ENCODE data around the gene ATXN2L. TPM values are rescaled to one million over a fixed set of nuclear protein-coding genes. Genes with fewer than 3 reads are reported as not detected.
"Not testable (repeated sequence)": the region's sequence is repeated elsewhere in the genome, so short reads cannot be mapped to it uniquely, and the experiment has no call there.

ATXN2L gene
- polyA plus RNA-seq, 1 of the 3 experiments (the other 2 are of a cell fraction) = 39.2 TPM

GRCh38 chr16:28865722-28866453 lies 43.1 kb downstream of the ATXN2L start:
- ChIA-PET POLR2A (interaction anchor here (0.9 to 1.1 kb wide), 2 partner anchors 13 to 42 kb away, joined by 3 to 4 read pairs; no protein-coding TSS in a partner anchor), CTCF (interaction anchor here (0.6 to 5.2 kb wide), 5 partner anchors 8 to 79 kb away, joined by 3 to 35 read pairs (median 6); partner anchors contain the start of gene TUFM)
- H3K4me1 ChIP-seq (ENCODE audit: control insufficient read depth in 1 of 2, insufficient read depth in 2 of 2, low read depth in 1 of 2, low read length in 1 of 2) = peaks cover 13 to 14% of the 10 kb centered on the region in 2 experiments; a peak in 3 of 4 replicates
- 0 out of 2 replicates have a peak, but pooled peaks cover 5% of the 10 kb centered on the region for H4K20me1 ChIP-seq (ENCODE audit: insufficient read depth)
- H3K9me3 ChIP-seq = no peaks in the 10 kb centered on the region
- no peaks in the 10 kb centered on the region for H3K9me2 ChIP-seq
- H3K36me3 ChIP-seq (replicated peaks in 1 of 2; ENCODE audit: control insufficient read depth in 1 of 2, insufficient read depth in 2 of 2, low read length in 1 of 2) = peaks cover 12 to 31% of the 10 kb centered on the region in 2 experiments
- no peaks in the 10 kb centered on the region for H3F3A ChIP-seq (replicated peaks; ENCODE audit: insufficient read depth)
- WGBS (ENCODE audit: low lambda C conversion rate) = 93% methylated on average over 26 of the region's 32 CpGs
- no peak overlapping the region; the same call in 1 of the 2 replicates for H3K9ac ChIP-seq
- no peak for TF ChIP-seq RXRA (IDR thresholded peaks at IDR 0.05; ENCODE audit: borderline replicate concordance, low read depth)
- TF ChIP-seq TCF12 (IDR thresholded peaks at IDR 0.05) = no peak
- no peak for TF ChIP-seq YY1 (IDR thresholded peaks at IDR 0.05; ENCODE audit: low read depth)
- TF ChIP-seq JUND (IDR thresholded peaks at IDR 0.05) = no peak
- no peak for TF ChIP-seq POLR2AphosphoS5 (IDR thresholded peaks at IDR 0.05; ENCODE audit: low read depth, low read length)
- no peak for TF ChIP-seq FOXJ3 (CRISPR knock-in tag; IDR thresholded peaks at IDR 0.05)
- no peak for TF ChIP-seq MEF2A (IDR thresholded peaks at IDR 0.05; ENCODE audit: borderline replicate concordance, low read depth)
- no peak for TF ChIP-seq IRF3 (IDR thresholded peaks at IDR 0.05; ENCODE audit: low read depth, low read length)
- H3K27ac ChIP-seq (ENCODE audit: low read depth in 2 of 2, low read length in 1 of 2) = no peak overlapping the region
- peak overlapping the region; percentile 100; the same call in 1 of the 2 replicates for H3K4me2 ChIP-seq
- no peak overlapping the region for H2AFZ ChIP-seq (ENCODE audit: low read depth)
- no peaks in the 10 kb centered on the region for H3K27me3 ChIP-seq (ENCODE audit: insufficient read depth)
- no peak for DNase-seq
- H3K79me2 ChIP-seq (ENCODE audit: insufficient read depth) = peaks cover 54% of the 10 kb centered on the region
- no peak overlapping the region for H3K4me3 ChIP-seq (ENCODE audit: low read depth in 2 of 2, low read length in 1 of 2)

DNA sequence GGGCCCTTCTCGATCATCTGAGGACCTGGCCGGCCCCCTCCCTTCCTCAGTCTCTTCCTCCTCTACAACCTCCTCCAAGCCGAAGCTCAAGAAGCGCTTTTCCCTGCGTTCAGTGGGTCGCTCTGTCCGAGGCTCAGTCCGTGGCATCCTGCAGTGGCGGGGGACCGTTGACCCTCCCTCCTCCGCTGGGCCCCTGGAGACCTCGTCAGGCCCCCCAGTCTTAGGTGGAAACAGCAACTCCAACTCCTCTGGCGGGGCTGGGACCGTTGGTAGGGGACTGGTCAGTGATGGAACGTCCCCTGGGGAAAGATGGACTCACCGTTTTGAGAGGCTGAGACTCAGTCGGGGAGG lies 43.6 kb downstream of the ATXN2L start:
- Histone ChIP-seq H3K4me3 (ENCODE audit: low read depth in 2 of 2, low read length in 1 of 2) (no peak overlapping the region), H3K4me1 (ENCODE audit: control insufficient read depth in 1 of 2, insufficient read depth in 2 of 2, low read depth in 1 of 2, low read length in 1 of 2) (peaks cover 13 to 14% of the 10 kb centered on the region in 2 experiments; a peak in 3 of 4 replicates), H3F3A (replicated peaks; ENCODE audit: insufficient read depth) (no peaks in the 10 kb centered on the region), H3K9ac (no peak overlapping the region), H3K9me3 (no peaks in the 10 kb centered on the region), H2AFZ (ENCODE audit: low read depth) (no peak overlapping the region), H3K36me3 (replicated peaks in 1 of 2; ENCODE audit: control insufficient read depth in 1 of 2, insufficient read depth in 2 of 2, low read length in 1 of 2) (peaks cover 12 to 36% of the 10 kb centered on the region in 2 experiments), H4K20me1 (ENCODE audit: insufficient read depth) (0 out of 2 replicates have a peak, but pooled peaks cover 5% of the 10 kb centered on the region), H3K79me2 (ENCODE audit: insufficient read depth) (peaks cover 53% of the 10 kb centered on the region), H3K4me2 (no peak overlapping the region), H3K27me3 (ENCODE audit: insufficient read depth) (no peaks in the 10 kb centered on the region), H3K27ac (ENCODE audit: low read depth in 2 of 2, low read length in 1 of 2) (no peak overlapping the region), H3K9me2 (no peaks in the 10 kb centered on the region)
- no peak for TF ChIP-seq TCF12 (IDR thresholded peaks at IDR 0.05)
- TF ChIP-seq ELF1 (IDR thresholded peaks at IDR 0.05) = no peak
- ChIA-PET CTCF (interaction anchor here (2.0 to 5.2 kb wide), 2 partner anchors 20 to 79 kb away, joined by 5 to 35 read pairs; partner anchors contain the start of gene TUFM), POLR2A (interaction anchor here (1.1 kb wide), 1 partner anchor 13 kb away, joined by 4 read pairs; no protein-coding TSS in a partner anchor)
- WGBS (ENCODE audit: low lambda C conversion rate) = 95% methylated on average over 17 of the region's 17 CpGs
- DNase-seq = no peak

GRCh38 chr16:28867241-28867640 lies 44.4 kb downstream of the ATXN2L start:
- CTCF ChIA-PET = interaction anchor here (2.0 kb wide), 1 partner anchor 78 kb away, joined by 5 read pairs; no protein-coding TSS in a partner anchor
- no peaks in the 10 kb centered on the region for H3K27me3 ChIP-seq (ENCODE audit: insufficient read depth)
- H3K9me2 ChIP-seq = no peaks in the 10 kb centered on the region
- DNase-seq = no peak
- H3K27ac ChIP-seq (ENCODE audit: low read depth in 2 of 2, low read length in 1 of 2) = no peak overlapping the region
- 95% methylated on average over 13 of the region's 13 CpGs for WGBS (ENCODE audit: low lambda C conversion rate)
- H3K4me2 ChIP-seq = no peak overlapping the region
- H3K9ac ChIP-seq = no peak overlapping the region
- peaks cover 12 to 44% of the 10 kb centered on the region in 2 experiments for H3K36me3 ChIP-seq (replicated peaks in 1 of 2; ENCODE audit: control insufficient read depth in 1 of 2, insufficient read depth in 2 of 2, low read length in 1 of 2)
- TF ChIP-seq NFIC (IDR thresholded peaks at IDR 0.05; ENCODE audit: borderline replicate concordance) = no peak
- no peak for TF ChIP-seq REST (IDR thresholded peaks at IDR 0.05; ENCODE audit: low read depth, low read length)
- 0 out of 2 replicates have a peak, but pooled peaks cover 5% of the 10 kb centered on the region for H4K20me1 ChIP-seq (ENCODE audit: insufficient read depth)
- no peaks in the 10 kb centered on the region for H3K9me3 ChIP-seq
- no peak overlapping the region for H2AFZ ChIP-seq (ENCODE audit: low read depth)
- peaks cover 9 to 13% of the 10 kb centered on the region in 2 experiments; a peak in 3 of 4 replicates for H3K4me1 ChIP-seq (ENCODE audit: control insufficient read depth in 1 of 2, insufficient read depth in 2 of 2, low read depth in 1 of 2, low read length in 1 of 2)
- POLR2A ChIA-PET = no interaction called here
- H3F3A ChIP-seq (replicated peaks; ENCODE audit: insufficient read depth) = no peaks in the 10 kb centered on the region
- H3K79me2 ChIP-seq (ENCODE audit: insufficient read depth) = peaks cover 44% of the 10 kb centered on the region
- no peak overlapping the region for H3K4me3 ChIP-seq (ENCODE audit: low read depth in 2 of 2, low read length in 1 of 2)

- H3K4me3 ChIP-seq (ENCODE audit: low read depth in 2 of 2, low read length in 1 of 2); H3K9me3 ChIP-seq; H3K27me3 ChIP-seq (ENCODE audit: insufficient read depth); H3K9me2 ChIP-seq; H3K27ac ChIP-seq (ENCODE audit: low read depth in 2 of 2, low read length in 1 of 2); H3K9ac ChIP-seq; H2AFZ ChIP-seq (ENCODE audit: low read depth); DNase-seq; POLR2A ChIA-PET; H3K4me2 ChIP-seq; H4K20me1 ChIP-seq (ENCODE audit: insufficient read depth); H3F3A ChIP-seq (replicated peaks; ENCODE audit: insufficient read depth): not testable (repeated sequence)
- 90% methylated on average over 8 of the region's 9 CpGs for WGBS (ENCODE audit: low lambda C conversion rate)
- Histone ChIP-seq H3K79me2 (ENCODE audit: insufficient read depth) (peaks cover 40% of the 10 kb centered on the region), H3K4me1 (ENCODE audit: control insufficient read depth in 1 of 2, insufficient read depth in 2 of 2, low read depth in 1 of 2, low read length in 1 of 2) (peaks cover 7 to 13% of the 10 kb centered on the region in 2 experiments; a peak in 2 of 4 replicates), H3K36me3 (replicated peaks in 1 of 2; ENCODE audit: control insufficient read depth in 1 of 2, insufficient read depth in 2 of 2, low read length in 1 of 2) (peaks cover 12 to 48% of the 10 kb centered on the region in 2 experiments)
- CTCF ChIA-PET = interaction anchor here (2.0 kb wide), 1 partner anchor 78 kb away, joined by 5 read pairs; no protein-coding TSS in a partner anchor
These were observed 44.8 kb downstream of the ATXN2L start for GRCh38 chr16:28867646-28868045.
